AG09309 (cell line): ENCODE data around the gene EHF.

ENCODE experiments used
- DNase-seq: peaks from one replicate; pipeline ENCODE4 v3.0.0-alpha.2; 2010; ENCODE audit warnings: low read depth
- H3K4me3 ChIP-seq: 2 replicates; pipeline ENCODE4 v1.5.1; 2011; ENCODE audit warnings: mild to moderate bottlenecking, low read depth, low read length, moderate library complexity; ENCODE audit not compliant: control insufficient read depth
- CTCF ChIP-seq: IDR thresholded peaks from 2 replicates; pipeline ENCODE4 v1.5.1; 2011; ENCODE audit warnings: mild to moderate bottlenecking, low read depth, low read length, inconsistent platforms; ENCODE audit not compliant: insufficient read depth, control insufficient read depth; ENCODE audit errors: missing control alignments

Gene EHF

GRCh38 chr11:34634694-34635062 lies 13.8 kb downstream of the EHF start:
- no peak overlapping the region for H3K4me3 ChIP-seq
- no peak for DNase-seq
- TF ChIP-seq CTCF: no peak

- TF ChIP-seq CTCF: no peak
- H3K4me3 ChIP-seq: no peak overlapping the region
- no peak for DNase-seq
These were observed 15.2 kb downstream of the EHF start for GRCh38 chr11:34636127-34636526.

- no peak overlapping the region for H3K4me3 ChIP-seq
- DNase-seq: no peak
- no peak for TF ChIP-seq CTCF
These were observed 16.4 kb downstream of the EHF start for GRCh38 chr11:34637303-34637702.

GRCh38 chr11:34638897-34639296 lies 18.0 kb downstream of the EHF start:
- TF ChIP-seq CTCF: no peak
- H3K4me3 ChIP-seq: no peak overlapping the region
- DNase-seq: no peak

DNA sequence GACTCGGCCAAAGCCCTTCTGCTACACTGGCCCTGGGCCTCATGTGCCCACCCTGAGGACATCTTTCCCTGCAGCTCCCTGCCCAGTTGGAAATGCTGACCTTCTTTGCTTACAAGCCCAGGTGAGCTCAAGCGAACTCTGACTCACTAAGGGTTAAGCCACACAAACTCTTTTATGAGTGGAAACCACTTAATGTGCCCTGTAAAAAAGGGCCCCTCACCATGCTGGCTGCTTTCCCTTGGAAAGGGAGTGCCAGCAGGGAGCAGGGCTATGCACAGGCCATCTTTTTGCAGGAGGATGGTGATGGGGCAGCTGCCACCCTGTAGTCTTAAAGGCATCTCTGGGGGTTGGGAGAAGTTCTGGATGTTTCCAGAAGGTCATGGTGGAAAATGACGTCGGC lies 18.7 kb downstream of the EHF start:
- no peak for DNase-seq
- no peak for TF ChIP-seq CTCF
- no peak overlapping the region for H3K4me3 ChIP-seq

DNA sequence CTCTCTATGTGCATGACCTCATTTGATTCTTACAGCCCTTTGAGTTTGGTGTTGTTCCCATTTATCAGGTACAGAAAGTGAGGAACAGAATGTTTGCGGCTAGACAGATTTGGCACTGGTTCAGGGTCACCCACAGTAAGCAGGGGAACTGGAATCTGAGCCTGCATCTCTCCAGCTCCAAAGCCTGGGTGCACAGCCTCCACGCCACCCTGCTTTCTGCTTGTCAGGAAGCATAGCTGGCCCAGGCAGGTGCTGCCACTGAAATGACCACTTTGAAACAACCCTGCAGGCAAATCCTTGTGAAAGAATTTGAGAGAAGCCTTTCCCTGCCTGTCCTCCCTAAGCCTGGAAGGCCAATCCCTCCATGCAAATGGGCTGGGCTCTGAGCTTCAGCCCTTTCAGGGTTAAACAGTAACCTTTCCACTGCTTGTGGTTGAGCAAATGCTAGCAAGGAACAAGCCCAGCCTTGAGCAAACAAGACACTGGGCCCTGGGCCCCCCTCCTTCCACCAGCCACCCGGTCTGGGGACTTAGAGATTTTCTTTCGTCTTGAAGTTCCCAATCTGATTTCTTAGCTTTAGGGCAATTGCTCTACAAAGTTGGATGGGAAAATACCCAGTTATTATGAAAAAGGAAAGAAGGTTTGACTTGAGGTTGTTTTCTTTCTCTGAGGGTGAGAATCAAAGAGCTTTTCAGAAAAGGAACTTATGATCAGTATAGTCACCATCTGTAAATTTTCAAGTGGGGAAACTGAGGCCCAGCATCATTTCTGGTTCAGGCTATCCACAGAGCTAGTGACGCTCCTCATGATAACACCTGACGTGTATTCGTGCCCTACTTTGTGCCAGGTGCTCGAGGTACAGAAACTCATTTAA lies 19.4 kb downstream of the EHF start:
- TF ChIP-seq CTCF: no peak
- DNase-seq: no peak
- no peak overlapping the region for H3K4me3 ChIP-seq
